Measurements from ENCODE around the gene ADH1C.
"Not testable (repeated sequence)": the region's sequence is repeated elsewhere in the genome, so short reads cannot be mapped to it uniquely, and the experiment has no call there.

ADH1C gene

GRCh38 chr4:99367817-99368216 lies 15.3 kb upstream of the ADH1C start:
- not testable (repeated sequence) for H3K36me3 Mint-ChIP-seq, H3K4me1 Mint-ChIP-seq, H3K9me3 Mint-ChIP-seq, H3K27me3 Mint-ChIP-seq, ATAC-seq, H3K4me3 Mint-ChIP-seq, H3K27ac Mint-ChIP-seq

- H3K27me3 Mint-ChIP-seq = peaks cover 7% of the 10 kb centered on the region
- H3K4me1 Mint-ChIP-seq = no peaks in the 10 kb centered on the region
- H3K4me3 Mint-ChIP-seq = no peak overlapping the region
- H3K27ac Mint-ChIP-seq = no peak overlapping the region
- no peaks in the 10 kb centered on the region for H3K36me3 Mint-ChIP-seq
- no peaks in the 10 kb centered on the region for H3K9me3 Mint-ChIP-seq
- ATAC-seq = no peak
These were observed 13.9 kb upstream of the ADH1C start for GRCh38 chr4:99366491-99366890.

- no peaks in the 10 kb centered on the region for H3K27me3 Mint-ChIP-seq
- H3K36me3 Mint-ChIP-seq = no peaks in the 10 kb centered on the region
- H3K4me3 Mint-ChIP-seq = no peak overlapping the region
- no peak for ATAC-seq
- no peak overlapping the region for H3K27ac Mint-ChIP-seq
- no peaks in the 10 kb centered on the region for H3K4me1 Mint-ChIP-seq
- H3K9me3 Mint-ChIP-seq = no peaks in the 10 kb centered on the region
These were observed 10.2 kb upstream of the ADH1C start for GRCh38 chr4:99362768-99363167.

- no peaks in the 10 kb centered on the region for H3K27me3 Mint-ChIP-seq
- ATAC-seq = no peak
- H3K9me3 Mint-ChIP-seq = no peaks in the 10 kb centered on the region
- H3K27ac Mint-ChIP-seq = no peak overlapping the region
- no peaks in the 10 kb centered on the region for H3K4me1 Mint-ChIP-seq
- no peaks in the 10 kb centered on the region for H3K36me3 Mint-ChIP-seq
- no peak overlapping the region for H3K4me3 Mint-ChIP-seq
These were observed 9.3 kb upstream of the ADH1C start for GRCh38 chr4:99361899-99362275.

GRCh38 chr4:99361268-99361898 lies 8.8 kb upstream of the ADH1C start:
- no peak for ATAC-seq
- Mint-ChIP-seq H3K27me3 (no peaks in the 10 kb centered on the region), H3K27ac (no peak overlapping the region), H3K4me3 (no peak overlapping the region), H3K9me3 (no peaks in the 10 kb centered on the region), H3K36me3 (no peaks in the 10 kb centered on the region), H3K4me1 (no peaks in the 10 kb centered on the region)

- Mint-ChIP-seq H3K4me1 (no peaks in the 10 kb centered on the region), H3K27ac (no peak overlapping the region)
- no peak for ATAC-seq
These were observed 7.1 kb upstream of the ADH1C start for GRCh38 chr4:99359480-99360204.

GRCh38 chr4:99357948-99358347 lies 5.4 kb upstream of the ADH1C start:
- no peaks in the 10 kb centered on the region for H3K36me3 Mint-ChIP-seq
- no peak for ATAC-seq
- no peaks in the 10 kb centered on the region for H3K27me3 Mint-ChIP-seq
- H3K27ac Mint-ChIP-seq = no peak overlapping the region
- H3K4me1 Mint-ChIP-seq = no peaks in the 10 kb centered on the region
- peaks cover 3% of the 10 kb centered on the region for H3K9me3 Mint-ChIP-seq
- no peak overlapping the region for H3K4me3 Mint-ChIP-seq

More at GRCh38 chr4:99359480-99360204, 7.1 kb upstream of the ADH1C start:
- no peak overlapping the region for H3K4me3 Mint-ChIP-seq
- H3K36me3 Mint-ChIP-seq = no peaks in the 10 kb centered on the region
- no peaks in the 10 kb centered on the region for H3K27me3 Mint-ChIP-seq
- H3K9me3 Mint-ChIP-seq = no peaks in the 10 kb centered on the region

- ATAC-seq = peak; percentile 51
- no peaks in the 10 kb centered on the region for H3K36me3 Mint-ChIP-seq
- H3K4me1 Mint-ChIP-seq = no peaks in the 10 kb centered on the region
- no peaks in the 10 kb centered on the region for H3K27me3 Mint-ChIP-seq
- H3K9me3 Mint-ChIP-seq = peaks cover 3% of the 10 kb centered on the region
- no peak overlapping the region for H3K27ac Mint-ChIP-seq
- H3K4me3 Mint-ChIP-seq = no peak overlapping the region
These were observed 4.4 kb upstream of the ADH1C start for GRCh38 chr4:99356992-99357391.

- not testable (repeated sequence) for H3K36me3 Mint-ChIP-seq, H3K27ac Mint-ChIP-seq, H3K4me1 Mint-ChIP-seq, ATAC-seq, H3K4me3 Mint-ChIP-seq, H3K27me3 Mint-ChIP-seq, H3K9me3 Mint-ChIP-seq
These were observed 3.6 kb upstream of the ADH1C start for GRCh38 chr4:99356149-99356548.

- Mint-ChIP-seq H3K4me1 (no peaks in the 10 kb centered on the region), H3K27me3 (no peaks in the 10 kb centered on the region), H3K4me3 (no peak overlapping the region), H3K36me3 (no peaks in the 10 kb centered on the region), H3K9me3 (peaks cover 3% of the 10 kb centered on the region), H3K27ac (no peak overlapping the region)
- ATAC-seq = no peak
These were observed 1.1 kb downstream of the ADH1C start for GRCh38 chr4:99351487-99351886.

GRCh38 chr4:99349338-99349737 lies 3.2 kb downstream of the ADH1C start:
- Mint-ChIP-seq H3K4me1 (no peaks in the 10 kb centered on the region), H3K27me3 (no peaks in the 10 kb centered on the region), H3K4me3 (no peak overlapping the region), H3K36me3 (no peaks in the 10 kb centered on the region), H3K27ac (no peak overlapping the region), H3K9me3 (peaks cover 3% of the 10 kb centered on the region)
- ATAC-seq = no peak

GRCh38 chr4:99342624-99343023 lies 9.9 kb downstream of the ADH1C start:
- not testable (repeated sequence) for H3K36me3 Mint-ChIP-seq, H3K27ac Mint-ChIP-seq, ATAC-seq, H3K4me3 Mint-ChIP-seq, H3K4me1 Mint-ChIP-seq, H3K9me3 Mint-ChIP-seq, H3K27me3 Mint-ChIP-seq

GRCh38 chr4:99341426-99341825 lies 11.1 kb downstream of the ADH1C start:
- no peak for ATAC-seq
- Mint-ChIP-seq H3K36me3 (no peaks in the 10 kb centered on the region), H3K4me1 (no peaks in the 10 kb centered on the region), H3K9me3 (no peaks in the 10 kb centered on the region), H3K27me3 (no peaks in the 10 kb centered on the region), H3K4me3 (no peak overlapping the region), H3K27ac (no peak overlapping the region)

- Mint-ChIP-seq H3K4me3 (no peak overlapping the region), H3K4me1 (no peaks in the 10 kb centered on the region), H3K36me3 (no peaks in the 10 kb centered on the region), H3K27ac (no peak overlapping the region), H3K9me3 (no peaks in the 10 kb centered on the region), H3K27me3 (no peaks in the 10 kb centered on the region)
- no peak for ATAC-seq
These were observed 13.4 kb downstream of the ADH1C start for GRCh38 chr4:99339172-99339571.

- no peak for ATAC-seq
- no peak overlapping the region for H3K4me3 Mint-ChIP-seq
- no peak overlapping the region for H3K27ac Mint-ChIP-seq
- H3K9me3 Mint-ChIP-seq = peaks cover 3% of the 10 kb centered on the region
- H3K4me1 Mint-ChIP-seq = no peaks in the 10 kb centered on the region
- H3K27me3 Mint-ChIP-seq = no peaks in the 10 kb centered on the region
- no peaks in the 10 kb centered on the region for H3K36me3 Mint-ChIP-seq
These were observed 16.0 kb downstream of the ADH1C start for GRCh38 chr4:99336553-99336952.

GRCh38 chr4:99334880-99335279 lies 17.7 kb downstream of the ADH1C start:
- H3K4me3 Mint-ChIP-seq = no peak overlapping the region
- H3K27me3 Mint-ChIP-seq = no peaks in the 10 kb centered on the region
- no peak for ATAC-seq
- H3K9me3 Mint-ChIP-seq = peaks cover 3% of the 10 kb centered on the region
- no peak overlapping the region for H3K27ac Mint-ChIP-seq
- no peaks in the 10 kb centered on the region for H3K36me3 Mint-ChIP-seq
- no peaks in the 10 kb centered on the region for H3K4me1 Mint-ChIP-seq
